Ectodermal cell (in vitro differentiated cells): ENCODE results near the gene FBXO34.

Experiments
- H3K27ac ChIP-seq: 2 replicates; pipeline ENCODE4 v1.7.0; 2013; ENCODE audit warnings: mild to moderate bottlenecking, low read depth, low read length; ENCODE audit not compliant: insufficient read depth, poor library complexity, severe bottlenecking
- H3K27me3 ChIP-seq: 2 replicates; pipeline ENCODE4 v1.7.0; 2013; ENCODE audit warnings: mild to moderate bottlenecking, low read length; ENCODE audit not compliant: insufficient read depth, control insufficient read depth, poor library complexity, severe bottlenecking
- H3K36me3 ChIP-seq: one replicate; pipeline ENCODE4 v1.7.0; 2013; ENCODE audit warnings: low read length; ENCODE audit not compliant: control insufficient read depth, insufficient read depth
- H3K4me1 ChIP-seq: one replicate; pipeline ENCODE4 v1.7.0; 2013; ENCODE audit warnings: low read length; ENCODE audit not compliant: control insufficient read depth, insufficient read depth
- H3K4me3 ChIP-seq: 2 replicates; pipeline ENCODE4 v1.7.0; 2013; ENCODE audit warnings: low read depth, low read length, control low read depth; ENCODE audit not compliant: insufficient read depth
- H3K9me3 ChIP-seq: 2 replicates; pipeline ENCODE4 v1.7.0; 2013; ENCODE audit warnings: mild to moderate bottlenecking, low read length, moderate library complexity; ENCODE audit not compliant: control insufficient read depth
- WGBS, 2 experiments: methylation state at CpG; one replicate each; pipeline ENCODE4 v1.1.7; 2013; ENCODE audit warnings: missing lambda C conversion rate in 2 of 2; 5-methylcytosine and 5-hydroxymethylcytosine counted together

The FBXO34 gene

DNA sequence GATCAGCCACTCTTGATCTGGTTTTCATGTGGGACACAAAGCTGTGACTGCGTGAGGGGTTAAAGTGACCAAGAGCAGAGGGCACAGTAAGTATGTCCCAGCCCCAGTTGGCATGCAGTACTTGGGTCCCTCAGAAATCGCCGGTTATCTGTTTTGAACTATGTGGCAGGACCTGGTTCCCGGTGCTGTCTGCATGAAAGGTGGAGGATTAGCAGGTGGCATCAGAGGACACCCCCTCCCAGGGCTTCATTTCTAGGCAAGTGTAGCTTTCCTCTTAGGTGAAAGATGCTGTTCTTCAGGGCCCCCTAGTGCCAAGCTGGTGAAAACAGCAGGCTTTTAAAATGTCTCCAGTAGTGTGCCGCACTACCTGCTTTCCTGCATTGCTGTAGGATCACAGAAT, 83.3 kb downstream of the FBXO34 start:
- 63% methylated on average over 5 of the region's 5 CpGs for WGBS, 2 experiments
- no peaks in the 10 kb centered on the region for H3K27me3 ChIP-seq
- H3K4me3 ChIP-seq: no peak overlapping the region
- no peaks in the 10 kb centered on the region for H3K4me1 ChIP-seq
- H3K36me3 ChIP-seq: no peaks in the 10 kb centered on the region
- H3K9me3 ChIP-seq: no peaks in the 10 kb centered on the region
- no peak overlapping the region for H3K27ac ChIP-seq

DNA sequence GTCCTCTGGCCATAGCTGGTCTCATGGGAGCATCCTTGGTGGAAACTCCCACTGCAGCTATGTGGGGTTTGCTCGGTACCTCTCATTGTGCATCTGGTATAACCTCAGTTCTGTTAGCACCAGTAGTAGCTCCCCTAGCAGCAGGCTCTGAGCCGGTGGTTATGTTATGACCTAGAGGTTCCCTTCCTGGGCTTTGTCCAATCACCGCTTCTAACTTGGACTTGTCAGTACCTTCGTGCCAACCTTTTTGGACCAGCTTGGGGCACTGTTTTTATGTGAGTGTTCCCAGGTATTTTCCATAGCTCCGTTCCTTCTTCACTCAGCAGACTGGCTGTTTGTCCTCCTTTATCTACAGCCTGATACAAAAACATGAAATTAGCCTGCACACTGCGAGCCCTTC, 84.7 kb downstream of the FBXO34 start:
- Histone ChIP-seq H3K4me1 (no peaks in the 10 kb centered on the region), H3K27me3 (no peaks in the 10 kb centered on the region), H3K36me3 (no peaks in the 10 kb centered on the region), H3K27ac (no peak overlapping the region), H3K9me3 (no peaks in the 10 kb centered on the region), H3K4me3 (no peak overlapping the region)
- WGBS, 2 experiments: 91 to 92% methylated on average over 6 of the region's 6 CpGs

DNA sequence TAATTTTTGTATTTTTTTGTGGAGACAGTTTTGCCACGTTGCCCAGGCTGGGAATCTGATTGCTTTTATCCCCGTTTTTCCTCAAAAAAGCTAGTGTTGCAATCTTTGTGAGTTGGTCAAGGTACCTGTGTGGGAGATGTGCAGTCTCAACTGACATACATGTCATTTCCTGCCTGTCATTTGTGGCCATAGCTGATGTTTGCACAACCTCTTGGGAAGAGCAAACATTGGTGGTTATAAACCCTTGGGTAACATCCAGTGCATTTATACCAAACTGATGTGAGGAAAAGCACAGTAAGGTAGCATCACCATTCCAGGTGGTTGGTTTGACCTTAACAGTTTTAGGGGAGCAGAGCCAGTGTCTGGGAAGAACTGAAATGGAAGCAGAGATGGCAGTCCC, 85.7 kb downstream of the FBXO34 start:
- no peaks in the 10 kb centered on the region for H3K9me3 ChIP-seq
- no peak overlapping the region for H3K27ac ChIP-seq
- no peaks in the 10 kb centered on the region for H3K4me1 ChIP-seq
- no peak overlapping the region for H3K4me3 ChIP-seq
- no peaks in the 10 kb centered on the region for H3K27me3 ChIP-seq
- no peaks in the 10 kb centered on the region for H3K36me3 ChIP-seq
- 83 to 87% methylated on average over 2 of the region's 2 CpGs for WGBS, 2 experiments

DNA sequence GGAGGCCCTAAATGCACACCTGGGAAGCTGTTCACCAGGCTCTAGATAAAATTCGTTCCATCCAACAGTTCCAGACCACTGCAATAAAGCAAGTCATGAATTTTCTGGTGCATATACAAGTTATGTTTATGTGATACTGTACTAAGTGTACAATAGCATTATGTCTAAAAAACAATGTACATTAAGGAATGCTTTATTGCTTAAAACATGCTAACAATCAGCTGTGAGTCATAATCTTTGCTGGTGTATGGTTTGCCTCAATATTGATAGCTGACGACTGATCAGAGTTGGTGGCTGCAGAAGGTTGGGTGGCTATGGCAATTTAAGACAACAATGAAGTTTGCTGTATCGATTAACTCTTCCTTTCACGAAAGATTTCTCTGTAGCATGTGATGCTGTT, 88.1 kb downstream of the FBXO34 start:
- H3K27me3 ChIP-seq: no peaks in the 10 kb centered on the region
- no peaks in the 10 kb centered on the region for H3K9me3 ChIP-seq
- H3K27ac ChIP-seq: no peak overlapping the region
- no peaks in the 10 kb centered on the region for H3K36me3 ChIP-seq
- H3K4me3 ChIP-seq: no peak overlapping the region
- H3K4me1 ChIP-seq: no peaks in the 10 kb centered on the region
- WGBS, 2 experiments: 93 to 96% methylated on average over 2 to 4 of the region's 4 CpGs

DNA sequence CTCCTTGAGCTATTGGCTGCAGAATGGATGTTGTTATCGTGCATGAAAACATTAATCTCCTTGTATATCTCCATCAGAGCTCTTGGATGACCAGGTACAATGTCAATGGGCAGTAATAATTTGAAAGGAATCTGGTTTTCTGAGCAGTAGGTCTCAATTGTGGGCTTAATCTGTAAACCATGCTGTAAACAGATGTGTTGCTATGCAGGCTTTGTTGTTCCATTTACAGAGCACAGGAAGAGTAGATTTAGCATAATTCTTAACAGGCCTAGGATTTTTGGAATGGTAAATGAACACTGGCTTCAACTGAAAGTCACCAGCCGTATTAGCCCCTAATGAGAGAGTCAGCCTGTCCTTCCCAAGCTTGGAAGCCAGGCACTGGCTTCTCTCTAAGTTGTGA, 90.0 kb downstream of the FBXO34 start:
- Histone ChIP-seq H3K4me1 (no peaks in the 10 kb centered on the region), H3K27ac (no peak overlapping the region), H3K4me3 (no peak overlapping the region), H3K9me3 (no peaks in the 10 kb centered on the region), H3K27me3 (no peaks in the 10 kb centered on the region), H3K36me3 (no peaks in the 10 kb centered on the region)
- 94 to 98% methylated on average over 2 of the region's 2 CpGs for WGBS, 2 experiments

DNA sequence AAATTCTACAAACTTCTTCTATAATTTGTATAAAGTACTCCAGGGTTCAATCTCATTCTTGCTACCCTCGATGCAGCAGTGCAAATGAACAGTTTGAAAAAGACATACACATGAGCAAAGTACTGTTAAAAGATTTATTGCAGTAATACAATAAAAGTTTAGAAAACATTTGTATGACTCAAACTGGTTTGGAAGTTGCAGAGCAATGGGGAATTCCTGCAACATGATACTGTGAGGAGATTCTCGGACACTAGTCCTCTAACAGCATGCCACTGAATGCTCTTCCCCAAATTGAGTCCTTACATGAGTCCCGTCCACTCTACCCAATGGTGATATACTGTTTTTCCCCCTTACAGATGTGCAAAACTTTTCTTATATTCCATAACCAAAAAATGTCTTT, 95.0 kb downstream of the FBXO34 start:
- Histone ChIP-seq H3K4me1 (no peaks in the 10 kb centered on the region), H3K27ac (no peak overlapping the region), H3K27me3 (no peaks in the 10 kb centered on the region), H3K36me3 (peaks cover 10% of the 10 kb centered on the region), H3K9me3 (no peaks in the 10 kb centered on the region), H3K4me3 (no peak overlapping the region)
- WGBS, 2 experiments: 91 to 96% methylated on average over 2 to 3 of the region's 3 CpGs

DNA sequence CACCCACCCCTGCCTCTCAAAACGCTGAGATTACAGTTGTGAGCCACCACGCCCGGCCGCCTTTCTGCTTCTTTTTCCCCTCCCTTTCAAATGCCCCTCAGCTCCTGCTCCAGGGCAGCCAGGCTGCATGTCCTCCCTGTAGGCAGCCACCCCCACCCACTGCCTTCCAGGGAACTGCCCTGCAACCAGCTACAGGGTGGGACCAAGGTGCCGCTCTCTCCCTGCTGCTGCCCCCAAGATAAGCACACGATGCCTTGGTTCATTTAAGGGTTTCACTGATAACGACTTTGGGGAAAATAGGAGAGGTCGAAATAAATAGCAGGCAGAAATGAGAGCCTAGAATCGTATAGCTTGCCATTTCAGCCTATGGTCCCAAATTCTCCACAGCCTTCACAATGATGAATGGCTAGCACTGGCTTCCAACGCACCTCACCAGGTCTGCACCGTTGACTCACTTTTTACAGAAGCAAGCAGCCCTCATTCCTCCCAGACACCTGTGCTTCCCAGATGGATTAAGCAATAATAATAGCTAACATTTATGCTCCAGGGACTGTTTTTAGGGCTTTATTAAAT, 99.7 kb downstream of the FBXO34 start:
- Histone ChIP-seq H3K9me3 (no peaks in the 10 kb centered on the region), H3K27me3 (no peaks in the 10 kb centered on the region), H3K36me3 (peaks cover 10% of the 10 kb centered on the region), H3K27ac (no peak overlapping the region), H3K4me3 (no peak overlapping the region), H3K4me1 (no peaks in the 10 kb centered on the region)
- 87 to 88% methylated on average over 11 of the region's 11 CpGs for WGBS, 2 experiments

DNA sequence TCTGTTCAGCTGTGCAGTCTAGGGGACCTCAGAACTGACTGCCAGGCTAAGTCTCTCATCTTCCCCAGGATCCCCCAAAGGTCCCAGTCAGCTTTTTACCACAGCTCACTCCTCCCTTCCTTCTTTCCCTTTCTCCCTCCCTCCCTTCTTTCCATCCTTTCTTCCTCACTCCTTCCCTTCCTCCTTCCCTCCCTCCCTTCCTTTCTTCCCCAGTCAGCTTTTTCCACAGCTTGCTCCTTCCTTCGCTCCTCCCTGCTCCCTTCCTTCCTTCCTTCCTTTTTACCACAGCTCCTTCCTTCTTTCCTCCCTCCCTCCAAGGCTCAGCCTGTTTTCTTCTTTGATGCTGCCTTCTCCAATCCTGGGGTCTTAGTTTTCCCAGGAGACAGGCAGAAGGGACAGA, 101.2 kb downstream of the FBXO34 start:
- no peak overlapping the region for H3K27ac ChIP-seq
- 88 to 100% methylated on average over 1 of the region's 1 CpG for WGBS, 2 experiments
- no peaks in the 10 kb centered on the region for H3K4me1 ChIP-seq
- H3K9me3 ChIP-seq: no peaks in the 10 kb centered on the region
- no peak overlapping the region for H3K4me3 ChIP-seq
- H3K27me3 ChIP-seq: no peaks in the 10 kb centered on the region
- peaks cover 13% of the 10 kb centered on the region for H3K36me3 ChIP-seq

DNA sequence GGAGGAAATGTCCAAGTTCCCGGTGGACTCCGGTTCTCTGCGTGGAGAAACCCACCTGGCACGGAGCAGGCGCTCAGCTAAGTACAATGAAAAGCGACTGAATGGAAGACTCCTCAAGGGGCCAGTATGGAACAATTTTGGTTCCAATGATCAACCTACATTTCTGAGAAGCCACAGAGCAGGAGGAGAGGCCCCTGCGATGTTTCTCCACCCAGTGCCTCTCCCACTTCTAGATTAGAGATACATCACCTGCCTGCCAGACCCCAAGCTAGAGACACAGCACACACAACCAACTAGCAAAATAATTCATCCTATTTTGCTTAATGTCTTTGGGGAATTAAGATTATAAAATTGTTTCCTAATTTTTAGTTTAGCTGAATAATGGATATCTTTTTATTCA, 101.6 kb downstream of the FBXO34 start:
- Histone ChIP-seq H3K4me1 (no peaks in the 10 kb centered on the region), H3K36me3 (peaks cover 11% of the 10 kb centered on the region), H3K9me3 (no peaks in the 10 kb centered on the region), H3K27me3 (no peaks in the 10 kb centered on the region), H3K4me3 (no peak overlapping the region), H3K27ac (no peak overlapping the region)
- WGBS, 2 experiments: 96% methylated on average over 7 of the region's 7 CpGs

DNA sequence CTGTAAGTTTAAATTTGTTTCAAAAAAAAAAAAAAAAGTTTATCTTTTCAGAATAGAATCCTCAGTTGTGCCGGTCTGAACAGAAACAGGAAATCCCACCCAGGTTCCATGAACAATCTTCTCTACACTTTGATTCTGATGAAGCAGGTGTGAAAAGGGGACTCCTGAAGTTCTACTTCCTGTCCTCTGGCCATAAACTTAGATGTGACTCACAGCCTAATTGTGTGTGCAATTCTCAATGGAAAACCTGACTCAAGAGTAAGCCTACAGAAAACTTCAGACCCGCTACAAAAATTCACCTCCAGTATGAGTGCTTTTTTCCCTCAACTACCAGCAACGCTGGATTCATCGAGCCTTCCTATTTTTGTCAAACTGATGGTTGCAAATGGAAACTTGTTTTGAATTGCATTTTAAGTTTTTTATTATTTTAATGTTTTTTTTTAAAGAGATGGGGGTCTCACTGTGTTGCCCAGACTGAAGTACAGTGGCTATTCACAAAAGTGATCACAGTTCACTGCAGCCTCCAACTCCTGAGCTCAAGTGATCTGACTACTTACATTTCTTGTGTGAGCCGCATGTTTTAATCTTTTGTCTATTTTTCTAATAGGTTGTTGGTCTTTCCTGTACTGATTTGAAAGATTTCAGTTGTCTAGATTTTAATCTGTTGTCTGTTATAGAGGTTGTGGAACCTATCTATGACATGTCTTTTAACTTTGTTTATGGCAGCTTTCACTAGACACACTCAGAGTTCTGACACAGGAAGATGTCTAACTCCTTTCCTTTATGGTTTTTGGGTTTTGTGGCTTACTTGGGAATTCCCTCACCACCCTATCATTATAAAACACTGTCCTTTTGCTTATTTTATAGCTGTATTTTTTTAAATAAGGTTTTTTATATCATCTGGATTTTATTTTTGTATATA, 102.8 kb downstream of the FBXO34 start:
- Histone ChIP-seq H3K4me3 (no peak overlapping the region), H3K27me3 (no peaks in the 10 kb centered on the region), H3K4me1 (no peaks in the 10 kb centered on the region), H3K36me3 (peaks cover 7% of the 10 kb centered on the region), H3K27ac (no peak overlapping the region), H3K9me3 (no peaks in the 10 kb centered on the region)
- WGBS, 2 experiments: 72 to 79% methylated on average over 5 of the region's 5 CpGs
